A673 (cell line): ENCODE results near the gene SCAF4.

ENCODE experiments used
- EZH2 ChIP-seq: fragments of 200-600 bp; sonication (generic); IDR thresholded peaks from 2 replicates; pipeline ENCODE4 v1.6.1; 2017; ENCODE audit warnings: borderline replicate concordance, low read depth, mild to moderate bottlenecking, mixed read lengths, antibody characterized with exemption, low read length; ENCODE audit not compliant: poor library complexity, severe bottlenecking
- TF ChIP-seq, protein P1 (sequence below): fragments of 300-800, 200-600 bp; sonication (generic); conservative IDR thresholded peaks from 2 replicates; pipeline ENCODE4 v1.5.1; 2017; ENCODE audit warnings: low read depth, mild to moderate bottlenecking, antibody characterized with exemption, low read length, moderate library complexity, mixed read lengths

GRCh38 chr21:31777857-31778256 is 45.9 kb upstream of the SCAF4 start:
- TF ChIP-seq, protein P1, sequence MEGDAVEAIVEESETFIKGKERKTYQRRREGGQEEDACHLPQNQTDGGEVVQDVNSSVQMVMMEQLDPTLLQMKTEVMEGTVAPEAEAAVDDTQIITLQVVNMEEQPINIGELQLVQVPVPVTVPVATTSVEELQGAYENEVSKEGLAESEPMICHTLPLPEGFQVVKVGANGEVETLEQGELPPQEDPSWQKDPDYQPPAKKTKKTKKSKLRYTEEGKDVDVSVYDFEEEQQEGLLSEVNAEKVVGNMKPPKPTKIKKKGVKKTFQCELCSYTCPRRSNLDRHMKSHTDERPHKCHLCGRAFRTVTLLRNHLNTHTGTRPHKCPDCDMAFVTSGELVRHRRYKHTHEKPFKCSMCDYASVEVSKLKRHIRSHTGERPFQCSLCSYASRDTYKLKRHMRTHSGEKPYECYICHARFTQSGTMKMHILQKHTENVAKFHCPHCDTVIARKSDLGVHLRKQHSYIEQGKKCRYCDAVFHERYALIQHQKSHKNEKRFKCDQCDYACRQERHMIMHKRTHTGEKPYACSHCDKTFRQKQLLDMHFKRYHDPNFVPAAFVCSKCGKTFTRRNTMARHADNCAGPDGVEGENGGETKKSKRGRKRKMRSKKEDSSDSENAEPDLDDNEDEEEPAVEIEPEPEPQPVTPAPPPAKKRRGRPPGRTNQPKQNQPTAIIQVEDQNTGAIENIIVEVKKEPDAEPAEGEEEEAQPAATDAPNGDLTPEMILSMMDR = no peak
- TF ChIP-seq EZH2 = no peak
